Esophagus muscularis mucosa (tissue), 2 donors: ENCODE measurements around the gene NAA25.

ENCODE experiments used
- EP300 ChIP-seq: sonication (generic); formaldehyde crosslinking; IDR thresholded peaks from one replicate; pipeline ENCODE4 v1.6.1; 2017; ENCODE audit warnings: antibody characterized with exemption
- POLR2A ChIP-seq: fragments of 450-650 bp; IDR thresholded peaks from one replicate; pipeline ENCODE4 v1.6.1; 2017; ENCODE audit warnings: antibody characterized with exemption, moderate library complexity, mild to moderate bottlenecking, low read depth

DNA sequence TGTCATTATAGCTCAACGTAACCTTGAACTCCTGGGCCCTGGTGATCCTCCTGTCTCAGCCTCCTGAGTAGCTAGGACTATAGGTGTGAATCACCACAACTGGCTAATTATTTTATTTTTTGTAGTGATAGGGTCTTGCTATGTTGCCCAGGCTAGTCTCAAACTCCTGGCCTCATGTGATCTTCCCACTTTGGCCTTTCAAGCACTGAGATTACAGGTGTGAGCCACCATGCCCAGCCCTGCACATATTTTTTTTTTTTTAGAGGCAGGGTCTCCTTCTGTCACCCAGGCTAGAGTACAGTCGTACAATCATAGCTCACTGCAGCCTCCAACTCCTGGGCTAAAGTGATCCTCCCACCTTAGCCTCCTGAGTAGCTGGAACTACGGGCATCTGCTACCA lies 104.5 kb downstream of the NAA25 start:
- TF ChIP-seq EP300 (no peak), POLR2A (no peak)
